Stimulated activated CD8-positive, alpha-beta memory T cell treated with anti-CD3 and anti-CD28 coated beads, Interleukin-15, amount 100 ng/mL, for 24 hours (primary cell): ENCODE results near the gene SAFB2.
A peak's percentile ranks its signal among the peaks of the same experiment; 100 is the strongest.

Source experiments
- DNase-seq: peaks from one replicate; pipeline ENCODE4 v3.0.0-alpha.2; 2020; ENCODE audit warnings: low read depth

Gene SAFB2

DNA sequence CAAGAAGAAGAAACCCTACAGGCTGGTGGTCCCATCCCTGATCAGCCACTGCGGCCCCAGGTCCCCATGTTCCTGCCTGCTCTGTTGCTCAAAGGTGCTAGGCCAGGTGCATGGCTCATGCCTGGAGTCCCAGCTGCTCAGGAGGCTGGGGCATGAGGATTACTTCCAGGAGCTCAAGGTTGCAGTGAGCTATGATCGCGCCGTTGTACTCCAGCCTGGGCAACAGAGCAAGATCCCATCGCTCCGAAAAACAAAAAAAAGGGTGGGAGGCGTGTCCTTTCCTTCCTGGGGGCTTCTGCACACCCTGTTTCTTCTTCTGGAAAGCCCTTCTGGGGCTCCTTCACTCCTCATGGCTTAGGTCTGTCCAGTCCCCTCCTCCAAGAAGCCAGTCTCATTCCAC is 42.9 kb downstream of the SAFB2 start:
- DNase-seq = no peak

GRCh38 chr19:5579286-5579685 is 43.3 kb downstream of the SAFB2 start:
- no peak for DNase-seq

- peak; percentile 70 for DNase-seq
These were observed 44.3 kb downstream of the SAFB2 start for GRCh38 chr19:5578097-5578846.

DNA sequence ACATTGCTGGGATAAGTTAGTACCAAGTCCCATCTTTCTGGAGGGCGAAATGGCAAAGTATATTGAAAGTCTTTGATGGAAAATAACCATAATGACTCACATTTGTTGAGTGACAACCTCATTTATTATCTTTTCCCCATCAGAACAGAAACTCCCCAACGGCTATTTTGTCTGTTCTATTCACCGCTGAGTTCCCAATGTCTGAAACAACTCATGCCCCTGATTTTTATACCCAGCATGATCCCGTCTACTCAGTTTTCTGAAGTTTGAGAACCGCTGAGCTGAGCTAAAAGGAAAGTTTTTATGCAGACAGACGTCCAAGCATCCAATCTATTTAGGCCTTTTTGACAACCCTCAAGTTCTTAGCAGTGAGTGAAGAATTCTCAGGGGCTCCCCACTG is 47.0 kb downstream of the SAFB2 start:
- DNase-seq = no peak

- no peak for DNase-seq
These were observed 49.9 kb downstream of the SAFB2 start for GRCh38 chr19:5572556-5573286.

GRCh38 chr19:5571777-5572176 is 50.8 kb downstream of the SAFB2 start:
- DNase-seq = no peak

DNA sequence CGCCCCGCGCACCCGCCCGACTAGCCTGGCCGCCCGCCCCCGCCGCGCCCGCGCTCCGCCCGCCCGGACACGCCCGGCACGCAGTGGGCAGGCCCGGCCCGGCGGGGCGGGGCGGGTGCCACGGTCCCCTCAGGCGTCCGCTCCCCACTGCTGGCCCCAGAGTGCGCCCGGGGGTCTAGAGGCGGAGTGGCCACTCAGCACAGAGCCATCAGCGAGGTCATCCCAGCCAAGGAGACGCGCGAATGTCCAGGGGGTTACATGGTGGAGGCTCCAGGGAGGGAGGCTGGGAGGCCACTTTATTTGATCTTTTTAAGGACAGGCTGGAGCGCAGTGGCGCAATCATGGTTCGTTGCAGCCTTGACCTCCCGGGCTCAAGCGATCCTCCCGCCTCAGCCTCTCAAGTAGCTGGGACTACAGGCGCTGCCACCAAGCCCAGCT is 54.6 kb downstream of the SAFB2 start:
- DNase-seq = no peak

DNA sequence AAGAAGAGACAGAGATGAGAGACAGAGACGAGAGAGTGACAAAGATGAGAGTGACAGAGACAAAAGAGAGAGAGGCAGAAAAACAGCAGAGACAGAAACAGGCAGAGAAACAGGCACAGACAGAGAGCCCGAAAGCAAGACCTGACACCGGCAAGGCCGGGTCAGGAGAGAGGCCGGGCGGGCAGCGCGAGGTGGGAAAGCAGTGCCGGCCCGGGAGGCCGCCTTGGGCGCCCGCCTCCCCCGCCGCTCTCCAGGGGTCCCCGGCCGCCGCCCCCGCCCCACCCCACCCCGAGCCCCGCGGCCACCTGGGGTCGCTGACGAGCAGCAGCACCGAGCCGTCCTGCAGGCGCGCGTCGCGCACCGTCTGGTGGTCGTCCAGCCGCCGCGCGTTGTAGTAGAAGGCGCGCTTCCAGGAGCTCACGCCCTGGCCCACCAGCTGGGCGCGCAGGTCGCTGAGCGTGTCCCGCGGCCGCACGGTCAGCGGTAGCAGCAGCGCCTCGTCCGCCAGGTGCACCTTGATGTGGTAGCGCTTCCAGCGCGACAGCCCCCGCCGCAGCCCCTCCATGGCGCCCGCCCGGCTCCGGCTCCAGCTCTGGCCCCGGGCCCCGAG is 55.1 kb downstream of the SAFB2 start, which contains the start of gene TINCR:
Gene TINCR, minus strand, starts transcription at position 594 of the 610 bp plus-strand sequence.
- no peak for DNase-seq

DNA sequence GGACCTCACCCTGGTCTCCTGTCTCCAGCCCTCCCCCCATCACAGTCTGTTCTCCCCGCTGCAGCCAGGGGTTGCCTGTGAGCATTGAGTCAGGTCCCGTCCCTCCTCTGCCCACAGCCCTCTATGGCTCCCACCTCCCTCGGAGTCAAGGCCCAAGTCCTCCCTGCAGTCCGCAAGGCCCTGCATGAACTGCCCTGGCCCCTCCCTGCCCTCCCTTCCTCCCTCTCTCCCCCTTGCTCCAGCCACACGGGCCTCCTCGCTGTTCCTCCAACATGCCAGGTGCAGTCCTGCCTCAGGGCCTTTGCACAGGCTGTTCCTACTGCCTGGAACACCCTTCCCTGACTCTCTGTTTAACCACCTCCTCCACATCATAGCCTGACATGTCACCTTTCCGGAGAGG is 57.6 kb downstream of the SAFB2 start:
- DNase-seq = no peak

GRCh38 chr19:5563935-5564612 is 58.5 kb downstream of the SAFB2 start:
- no peak for DNase-seq

DNA sequence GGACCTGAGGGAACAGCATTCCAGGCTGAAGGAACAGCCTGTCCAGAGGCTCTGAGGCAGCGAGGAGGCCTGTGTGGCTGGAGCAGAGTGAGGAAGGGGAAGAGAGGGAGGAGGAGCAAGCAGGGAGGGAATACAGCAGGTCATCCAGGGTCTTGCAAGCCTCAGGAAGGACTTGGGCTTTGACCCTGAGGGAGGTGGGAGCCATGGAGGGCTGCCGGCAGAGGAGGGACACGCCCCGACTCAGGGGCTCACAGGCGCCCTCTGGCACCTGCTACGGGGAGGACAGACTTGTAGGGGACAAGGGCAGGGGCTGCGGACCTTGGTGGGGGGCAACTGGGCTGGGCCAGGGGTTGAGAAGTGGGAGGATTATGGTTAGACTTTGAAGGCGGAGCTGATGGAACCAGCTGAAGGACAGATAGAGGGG is 59.6 kb downstream of the SAFB2 start:
- DNase-seq = no peak

DNA sequence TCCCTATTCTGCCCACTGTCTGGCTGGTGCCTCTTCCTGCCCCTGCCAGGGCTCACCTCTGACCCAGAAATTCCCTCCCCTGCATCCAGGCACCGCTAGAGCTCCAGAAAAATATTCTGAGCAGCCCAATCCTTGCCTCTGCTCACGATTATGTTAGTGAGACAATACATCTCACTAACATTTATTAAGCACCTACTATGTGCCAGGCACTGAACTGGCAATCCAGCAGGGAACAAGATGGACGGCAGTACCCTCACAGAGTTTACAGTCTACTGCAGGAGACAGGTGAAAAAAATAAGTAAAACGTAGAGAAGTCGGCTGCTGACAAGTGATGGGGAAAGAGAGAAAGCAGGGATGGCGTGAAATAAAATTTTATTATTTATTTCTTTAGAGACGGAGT is 60.3 kb downstream of the SAFB2 start:
- DNase-seq = no peak

DNA sequence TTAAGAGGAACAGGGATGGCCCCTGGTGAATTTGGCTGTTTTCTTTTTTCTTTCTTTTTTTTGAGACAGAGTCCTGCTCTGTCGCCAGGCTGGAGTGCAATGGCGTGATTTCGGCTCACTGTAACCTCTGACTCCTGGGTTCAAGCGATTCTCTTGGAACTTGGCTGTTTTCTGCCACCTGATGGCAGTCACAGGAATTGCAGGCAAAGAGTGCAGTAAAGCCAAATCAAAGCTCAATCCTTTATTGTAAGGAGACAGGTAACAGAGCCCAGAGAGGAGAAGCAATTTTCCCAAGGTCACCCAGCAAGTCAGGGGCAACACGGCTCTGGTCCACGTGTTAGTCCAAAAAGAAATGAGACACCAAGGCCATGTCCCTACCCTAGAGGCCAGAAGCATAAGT is 61.0 kb downstream of the SAFB2 start:
- no peak for DNase-seq

DNA sequence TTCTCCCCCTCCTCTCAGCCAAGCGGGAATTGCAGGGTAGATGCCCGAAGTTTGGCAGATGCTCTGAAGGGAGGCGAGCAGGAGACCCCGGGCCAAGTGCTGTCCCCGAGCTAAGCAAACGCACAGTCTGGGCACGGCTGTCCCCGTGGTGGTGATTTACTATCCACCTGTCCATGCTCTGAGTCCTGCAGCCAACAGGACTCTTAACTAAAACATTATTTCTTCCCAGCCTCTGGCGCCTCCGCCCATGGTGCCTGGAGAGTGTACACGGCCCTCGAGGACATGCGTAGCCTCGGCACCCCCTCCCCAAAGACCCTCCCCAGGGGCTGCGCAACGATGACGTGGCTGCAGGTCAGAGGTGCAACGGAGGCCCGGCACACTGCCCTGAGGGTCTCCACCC is 62.4 kb downstream of the SAFB2 start:
- no peak for DNase-seq

DNA sequence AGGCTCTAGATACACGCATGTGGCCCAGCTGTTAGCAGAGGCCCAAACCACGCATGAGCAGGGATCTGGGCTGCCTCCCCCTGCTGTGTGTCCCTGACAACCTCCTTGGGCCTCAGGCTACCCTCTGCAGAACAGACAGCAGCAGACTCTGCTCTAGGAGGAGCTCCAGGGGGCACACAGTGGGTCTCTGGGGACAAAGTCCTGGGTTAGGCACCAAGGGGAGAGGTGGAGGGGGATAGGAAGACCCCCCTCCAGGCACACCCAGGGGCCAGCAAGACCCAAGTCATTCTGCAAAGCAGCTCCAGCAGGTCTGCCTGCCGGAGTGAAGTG is 62.8 kb downstream of the SAFB2 start:
- no peak for DNase-seq

- DNase-seq = no peak
These were observed 64.4 kb downstream of the SAFB2 start for GRCh38 chr19:5558101-5558621.

GRCh38 chr19:5557691-5558090 is 64.9 kb downstream of the SAFB2 start:
- no peak for DNase-seq

DNA sequence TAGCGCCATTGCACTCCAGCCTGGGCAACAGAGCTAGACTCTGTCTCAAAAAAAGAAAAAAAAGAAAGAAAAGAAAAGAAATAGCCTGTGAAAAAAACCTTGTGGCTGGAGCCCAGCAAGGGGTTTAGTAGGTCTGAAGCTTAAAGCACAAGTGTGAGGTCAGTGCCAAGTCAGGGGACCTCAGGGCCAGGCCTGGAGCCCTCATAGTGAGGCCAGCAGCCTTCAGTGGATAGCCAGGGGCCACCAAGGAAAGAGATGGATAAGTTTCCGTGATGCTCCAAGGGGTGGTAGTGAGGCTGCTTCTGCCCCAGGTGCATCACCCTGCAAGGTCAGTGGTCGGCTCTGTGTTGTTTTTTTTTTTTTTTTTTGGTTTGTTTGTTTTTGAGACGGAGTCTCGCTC is 67.7 kb downstream of the SAFB2 start:
- no peak for DNase-seq

- no peak for DNase-seq
These were observed 68.7 kb downstream of the SAFB2 start for GRCh38 chr19:5553892-5554291.

- DNase-seq = no peak
These were observed 74.7 kb downstream of the SAFB2 start for GRCh38 chr19:5547881-5548280.

DNA sequence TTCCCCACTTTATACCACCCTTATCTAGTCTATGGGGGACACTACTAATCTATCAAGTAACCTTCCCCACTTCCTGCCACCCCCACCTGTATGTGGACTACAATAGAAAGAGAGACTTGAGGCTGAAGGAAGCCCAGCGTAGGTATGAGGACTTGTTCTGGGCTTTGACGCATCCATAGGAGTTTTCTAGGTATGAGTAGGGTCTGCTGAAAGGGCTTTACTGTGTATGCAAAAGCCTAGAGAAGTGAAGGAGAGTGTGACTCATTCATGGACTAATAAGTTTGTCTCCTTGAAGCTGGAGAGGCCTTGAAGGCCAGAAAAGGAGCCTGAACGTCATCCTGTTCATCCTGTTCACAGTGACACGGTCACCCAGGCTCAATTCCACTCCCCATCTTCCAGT is 76.6 kb downstream of the SAFB2 start:
- DNase-seq = no peak

- DNase-seq = no peak
These were observed 77.5 kb downstream of the SAFB2 start for GRCh38 chr19:5545051-5545450.
